Measurements from ENCODE around the gene CCNI2.

DNA sequence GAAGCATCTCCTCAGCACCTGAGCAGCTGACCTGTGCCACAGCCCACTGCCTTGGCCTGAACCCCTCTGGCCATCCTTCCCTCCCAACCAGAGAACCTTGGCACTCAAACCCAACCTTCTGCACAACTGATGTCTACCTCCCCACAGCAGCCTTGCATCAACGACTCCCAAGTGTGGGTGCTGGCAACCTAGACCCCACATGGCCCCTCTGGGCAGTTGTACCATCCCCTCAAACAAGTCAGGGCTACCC, 19.5 kb downstream of the CCNI2 start:
- TF ChIP-seq ZNF384 (IDR thresholded peaks at IDR 0.05; ENCODE audit: borderline replicate concordance, low read depth, low read length) (no peak), MEF2A (IDR thresholded peaks at IDR 0.05; ENCODE audit: insufficient read depth, low read depth, low read length) (no peak)
- TF ChIP-seq, protein P1, sequence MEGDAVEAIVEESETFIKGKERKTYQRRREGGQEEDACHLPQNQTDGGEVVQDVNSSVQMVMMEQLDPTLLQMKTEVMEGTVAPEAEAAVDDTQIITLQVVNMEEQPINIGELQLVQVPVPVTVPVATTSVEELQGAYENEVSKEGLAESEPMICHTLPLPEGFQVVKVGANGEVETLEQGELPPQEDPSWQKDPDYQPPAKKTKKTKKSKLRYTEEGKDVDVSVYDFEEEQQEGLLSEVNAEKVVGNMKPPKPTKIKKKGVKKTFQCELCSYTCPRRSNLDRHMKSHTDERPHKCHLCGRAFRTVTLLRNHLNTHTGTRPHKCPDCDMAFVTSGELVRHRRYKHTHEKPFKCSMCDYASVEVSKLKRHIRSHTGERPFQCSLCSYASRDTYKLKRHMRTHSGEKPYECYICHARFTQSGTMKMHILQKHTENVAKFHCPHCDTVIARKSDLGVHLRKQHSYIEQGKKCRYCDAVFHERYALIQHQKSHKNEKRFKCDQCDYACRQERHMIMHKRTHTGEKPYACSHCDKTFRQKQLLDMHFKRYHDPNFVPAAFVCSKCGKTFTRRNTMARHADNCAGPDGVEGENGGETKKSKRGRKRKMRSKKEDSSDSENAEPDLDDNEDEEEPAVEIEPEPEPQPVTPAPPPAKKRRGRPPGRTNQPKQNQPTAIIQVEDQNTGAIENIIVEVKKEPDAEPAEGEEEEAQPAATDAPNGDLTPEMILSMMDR (IDR thresholded peaks at IDR 0.05 in 2 of 3, conservative IDR thresholded peaks at IDR 0.05 in 1 of 3; ENCODE audit: control insufficient read depth in 2 of 3, extremely low read depth in 1 of 3, insufficient read depth in 1 of 3, low read depth in 3 of 3, low read length in 3 of 3): no peak
- TF ChIP-seq, protein P2, sequence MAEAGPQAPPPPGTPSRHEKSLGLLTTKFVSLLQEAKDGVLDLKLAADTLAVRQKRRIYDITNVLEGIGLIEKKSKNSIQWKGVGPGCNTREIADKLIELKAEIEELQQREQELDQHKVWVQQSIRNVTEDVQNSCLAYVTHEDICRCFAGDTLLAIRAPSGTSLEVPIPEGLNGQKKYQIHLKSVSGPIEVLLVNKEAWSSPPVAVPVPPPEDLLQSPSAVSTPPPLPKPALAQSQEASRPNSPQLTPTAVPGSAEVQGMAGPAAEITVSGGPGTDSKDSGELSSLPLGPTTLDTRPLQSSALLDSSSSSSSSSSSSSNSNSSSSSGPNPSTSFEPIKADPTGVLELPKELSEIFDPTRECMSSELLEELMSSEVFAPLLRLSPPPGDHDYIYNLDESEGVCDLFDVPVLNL (IDR thresholded peaks at IDR 0.05; ENCODE audit: low read depth, low read length): no peak
